MCF 10A (cell line): ENCODE data around the gene ANKRD44. TPM values are rescaled to one million over a fixed set of nuclear protein-coding genes. Genes with fewer than 3 reads are reported as not detected.

Experiments
- BruUV-seq: library from RNA; stranded (reverse); fragments of 400-500 nt; replicated peaks from 2 replicates; lab custom pipeline; 2021; lab: Mats Ljungman, UMichigan
- CTCF ChIA-PET: fragments of 300-600 bp; sonication (Branson Sonifier 250); formaldehyde crosslinking; extraction: SDS; loops from one replicate; lab custom pipeline; 2021; ENCODE audit warnings: antibody characterized with exemption, inconsistent platforms; lab: Yijun Ruan, JAX
- POLR2A ChIA-PET: fragments of 300-600, 350-650 bp; sonication (Branson Sonifier 250); formaldehyde crosslinking; extraction: SDS; loops from one replicate; lab custom pipeline; 2020; ENCODE audit warnings: antibody characterized with exemption, inconsistent platforms; lab: Yijun Ruan, JAX
- DNase-seq: peaks from one replicate; pipeline ENCODE4 v3.0.0-alpha.2; 2018; ENCODE audit not compliant: unreplicated experiment
- H3K27ac Mint-ChIP-seq: one replicate; pipeline ENCODE4 v1.8.0; 2022; ENCODE audit warnings: mild to moderate bottlenecking, low read depth, mixed read lengths; ENCODE audit not compliant: unreplicated experiment
- H3K27me3 Mint-ChIP-seq: one replicate; pipeline ENCODE4 v1.8.0; 2022; ENCODE audit warnings: mixed read lengths; ENCODE audit not compliant: insufficient read depth, unreplicated experiment
- H3K36me3 Mint-ChIP-seq: one replicate; pipeline ENCODE4 v1.8.0; 2022; ENCODE audit warnings: mild to moderate bottlenecking, moderate library complexity, mixed read lengths; ENCODE audit not compliant: insufficient read depth, unreplicated experiment
- H3K4me1 Mint-ChIP-seq: one replicate; pipeline ENCODE4 v1.8.0; 2022; ENCODE audit warnings: mixed read lengths; ENCODE audit not compliant: insufficient read depth, unreplicated experiment
- H3K4me3 Mint-ChIP-seq: one replicate; pipeline ENCODE4 v1.8.0; 2022; ENCODE audit warnings: mild to moderate bottlenecking, moderate library complexity, mixed read lengths; ENCODE audit not compliant: unreplicated experiment
- H3K9me3 Mint-ChIP-seq: one replicate; pipeline ENCODE4 v1.8.0; 2022; ENCODE audit warnings: mixed read lengths; ENCODE audit not compliant: unreplicated experiment
- CTCF ChIP-seq: fragments of 200-600 bp; IDR thresholded peaks from one replicate; pipeline ENCODE4 v1.8.0; 2022; ENCODE audit warnings: antibody characterized with exemption, mild to moderate bottlenecking; ENCODE audit not compliant: unreplicated experiment
- intact Hi-C: fragments of 100-400 bp; cut with micrococcal nuclease; formaldehyde crosslinking; loops from 2 replicates; pipeline ENCODE4 v1.14.1; 2022
- total RNA-seq: library from RNA; stranded (reverse); gene quantifications from 2 replicates; pipeline ENCODE4 v1.2.3, GENCODE V29; 2022

The ANKRD44 gene
- total RNA-seq, 1 experiment from 2014 or later: 6.9 TPM

GRCh38 chr2:197212344-197213262 lies 98.0 kb downstream of the ANKRD44 start:
- CTCF ChIA-PET: interaction anchor here (0.6 to 1.4 kb wide), 4 partner anchors 21 to 843 kb away, joined by 3 to 6 read pairs (median 4); no protein-coding TSS in a partner anchor
- no TSS peak for BruUV-seq
- POLR2A ChIA-PET: interaction anchor here (0.6 kb wide), 1 partner anchor 502 kb away, joined by 4 read pairs; no protein-coding TSS in a partner anchor
- Mint-ChIP-seq H3K9me3 (no peaks in the 10 kb centered on the region), H3K4me1 (no peaks in the 10 kb centered on the region), H3K27me3 (no peaks in the 10 kb centered on the region), H3K27ac (no peak overlapping the region), H3K4me3 (no peak overlapping the region), H3K36me3 (no peaks in the 10 kb centered on the region)
- intact Hi-C loops: no loop called here
- DNase-seq: no peak
- TF ChIP-seq CTCF: no peak

- intact Hi-C loops: no loop called here
- CTCF ChIA-PET: interaction anchor here (0.7 to 1.4 kb wide), 3 partner anchors 21 to 231 kb away, joined by 4 to 6 read pairs (median 4); no protein-coding TSS in a partner anchor
- Mint-ChIP-seq H3K4me3 (no peak overlapping the region), H3K4me1 (no peaks in the 10 kb centered on the region), H3K27me3 (no peaks in the 10 kb centered on the region), H3K27ac (no peak overlapping the region), H3K36me3 (no peaks in the 10 kb centered on the region), H3K9me3 (no peaks in the 10 kb centered on the region)
- BruUV-seq: no TSS peak
- no peak for TF ChIP-seq CTCF
- no peak for DNase-seq
- POLR2A ChIA-PET: no interaction called here
These were observed 98.7 kb downstream of the ANKRD44 start for GRCh38 chr2:197211881-197212342.

- no TSS peak for BruUV-seq
- DNase-seq: no peak
- Mint-ChIP-seq H3K27ac (no peak overlapping the region), H3K9me3 (no peaks in the 10 kb centered on the region), H3K36me3 (no peaks in the 10 kb centered on the region), H3K4me1 (no peaks in the 10 kb centered on the region), H3K27me3 (no peaks in the 10 kb centered on the region), H3K4me3 (no peak overlapping the region)
- intact Hi-C loops: no loop called here
- CTCF ChIA-PET: no interaction called here
- TF ChIP-seq CTCF: no peak
- POLR2A ChIA-PET: no interaction called here
These were observed 100.2 kb downstream of the ANKRD44 start for GRCh38 chr2:197210430-197210829.

GRCh38 chr2:197209742-197210408 lies 100.7 kb downstream of the ANKRD44 start:
- DNase-seq: no peak
- intact Hi-C loops: no loop called here
- Mint-ChIP-seq H3K27me3 (no peaks in the 10 kb centered on the region), H3K27ac (no peak overlapping the region), H3K9me3 (no peaks in the 10 kb centered on the region), H3K36me3 (no peaks in the 10 kb centered on the region), H3K4me1 (no peaks in the 10 kb centered on the region), H3K4me3 (no peak overlapping the region)
- ChIA-PET CTCF (interaction anchor here (1.3 kb wide), 1 partner anchor 102 kb away, joined by 3 read pairs; no protein-coding TSS in a partner anchor), POLR2A (no interaction called here)
- TF ChIP-seq CTCF: no peak
- BruUV-seq: no TSS peak
